SU-DHL-6 (cell line): ENCODE measurements around the gene HOXA3.

Experiments used
- H2AFZ ChIP-seq: fragments of 200-600 bp; sonication (generic); 2 replicates; pipeline ENCODE4 v1.6.1; 2014; ENCODE audit warnings: low read depth, mild to moderate bottlenecking, moderate library complexity, mixed read lengths, antibody characterized with exemption, low read length; ENCODE audit not compliant: severe bottlenecking
- H3F3A ChIP-seq: fragments of 200-600 bp; shearing (Covaris generic); 2 replicates; pipeline ENCODE4 v1.6.0; 2016; ENCODE audit warnings: antibody characterized with exemption, mild to moderate bottlenecking; ENCODE audit not compliant: insufficient read depth
- H3K27ac ChIP-seq: fragments of 200-600 bp; sonication (generic); 2 replicates; pipeline ENCODE4 v1.5.1; 2016; ENCODE audit warnings: low read depth, mild to moderate bottlenecking, low read length, moderate library complexity, mixed read lengths
- H3K27me3 ChIP-seq: fragments of 200-600 bp; sonication (generic), shearing (Covaris generic); 2 replicates; pipeline ENCODE4 v1.6.0; 2014; ENCODE audit warnings: mild to moderate bottlenecking, low read length
- H3K36me3 ChIP-seq: fragments of 200-600 bp; sonication (generic); 2 replicates; pipeline ENCODE4 v1.6.1; 2014; ENCODE audit warnings: mild to moderate bottlenecking, low read length, mixed read lengths
- H3K4me2 ChIP-seq: fragments of 300-600, 200-600 bp; shearing (Covaris generic), sonication (generic); 2 replicates; pipeline ENCODE4 v1.6.0; 2014; ENCODE audit warnings: low read length, low read depth, mild to moderate bottlenecking; ENCODE audit not compliant: poor library complexity, severe bottlenecking
- H3K4me3 ChIP-seq: fragments of 200-600 bp; sonication (generic); 2 replicates; pipeline ENCODE4 v1.5.1; 2014; ENCODE audit warnings: antibody characterized with exemption, low read length, mild to moderate bottlenecking, mixed read lengths; ENCODE audit not compliant: insufficient read depth, poor library complexity, severe bottlenecking
- H3K79me2 ChIP-seq: fragments of 200-600 bp; sonication (generic); 2 replicates; pipeline ENCODE4 v1.6.1; 2014; ENCODE audit warnings: mild to moderate bottlenecking, low read length, moderate library complexity; ENCODE audit not compliant: insufficient read depth
- H3K9ac ChIP-seq: fragments of 200-600 bp; sonication (generic); 2 replicates; pipeline ENCODE4 v1.7.0; 2014; ENCODE audit warnings: mild to moderate bottlenecking, low read length
- H3K9me2 ChIP-seq: fragments of 200-600 bp; sonication (generic); replicated peaks from 2 replicates; pipeline ENCODE4 v1.6.1; 2014; ENCODE audit warnings: low read length; ENCODE audit not compliant: insufficient read depth
- H3K9me3 ChIP-seq: fragments of 200-600 bp; sonication (generic); 2 replicates; pipeline ENCODE4 v1.6.1; 2014; ENCODE audit warnings: low read length, mixed read lengths; ENCODE audit not compliant: insufficient read depth
- H4K20me1 ChIP-seq: fragments of 200-600 bp; sonication (generic); 2 replicates; pipeline ENCODE4 v1.6.1; 2014; ENCODE audit warnings: low read depth, mild to moderate bottlenecking, antibody characterized with exemption, low read length, moderate library complexity, mixed read lengths
- CTCF ChIP-seq: fragments of 200-600 bp; sonication (generic); IDR thresholded peaks from one replicate; pipeline ENCODE4 v1.5.1; 2017; ENCODE audit warnings: antibody characterized with exemption, mild to moderate bottlenecking, low read length, moderate library complexity; ENCODE audit not compliant: insufficient read depth, poor library complexity, severe bottlenecking
- EZH2phosphoT487 ChIP-seq: fragments of 200-600 bp; sonication (generic), shearing (Covaris generic); conservative IDR thresholded peaks from 2 replicates; pipeline ENCODE4 v1.6.1; 2018; ENCODE audit warnings: mild to moderate bottlenecking, antibody characterized with exemption, low read length, moderate library complexity, mixed read lengths

HOXA3 gene

DNA sequence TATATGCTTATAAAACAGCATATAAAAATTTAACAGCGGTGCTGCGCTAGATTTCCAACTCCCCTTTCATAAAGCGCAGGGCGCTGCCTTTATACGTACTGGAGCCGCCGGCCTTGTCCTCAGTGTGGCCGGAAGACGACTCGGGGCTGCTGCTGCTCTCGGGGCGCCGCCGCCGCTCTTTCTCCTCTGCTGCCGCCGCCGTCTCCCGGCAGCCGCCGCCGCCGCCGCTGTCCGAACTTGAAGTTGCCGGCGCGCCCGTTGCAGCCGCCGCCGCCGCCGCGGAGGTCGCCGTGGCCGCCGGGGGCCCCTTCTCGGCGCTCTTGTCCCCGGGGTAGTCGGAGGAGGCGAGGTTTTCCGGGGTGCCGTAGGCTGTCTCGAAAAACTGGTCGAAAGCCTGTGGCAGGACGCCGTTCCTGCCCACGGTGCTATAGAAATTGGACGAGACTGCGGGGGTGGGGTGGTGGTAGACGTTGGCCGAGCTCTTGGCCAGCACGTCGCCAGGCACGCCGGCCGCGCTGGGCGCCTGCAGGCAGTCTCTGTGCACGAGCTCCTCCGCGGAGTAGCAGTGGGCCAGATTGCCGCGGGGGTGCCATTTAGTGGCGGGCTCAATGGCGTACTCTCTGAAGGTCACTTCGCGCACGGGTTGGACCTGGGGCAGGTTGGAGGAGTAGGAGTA, 32.1 kb upstream of the HOXA3 start:
- H3K27ac ChIP-seq: no peak overlapping the region
- H3K79me2 ChIP-seq: no peaks in the 10 kb centered on the region
- TF ChIP-seq EZH2phosphoT487: no peak
- TF ChIP-seq CTCF: no peak
- no peaks in the 10 kb centered on the region for H4K20me1 ChIP-seq
- H3K27me3 ChIP-seq: no peaks in the 10 kb centered on the region
- no peak overlapping the region for H3K4me3 ChIP-seq
- H3K36me3 ChIP-seq: no peaks in the 10 kb centered on the region
- H3K4me2 ChIP-seq: peak overlapping the region; percentile 28
- H3K9me3 ChIP-seq: no peaks in the 10 kb centered on the region
- H2AFZ ChIP-seq: no peak overlapping the region
- H3K9ac ChIP-seq: no peak overlapping the region
- no peaks in the 10 kb centered on the region for H3F3A ChIP-seq
- no peaks in the 10 kb centered on the region for H3K9me2 ChIP-seq

- Histone ChIP-seq H3F3A (no peaks in the 10 kb centered on the region), H3K9me2 (no peaks in the 10 kb centered on the region), H3K9me3 (no peaks in the 10 kb centered on the region), H2AFZ (no peak overlapping the region), H3K36me3 (no peaks in the 10 kb centered on the region), H4K20me1 (no peaks in the 10 kb centered on the region), H3K79me2 (no peaks in the 10 kb centered on the region), H3K4me2 (peak overlapping the region; percentile 28), H3K27me3 (no peaks in the 10 kb centered on the region), H3K4me3 (no peak overlapping the region), H3K27ac (no peak overlapping the region), H3K9ac (no peak overlapping the region)
- TF ChIP-seq EZH2phosphoT487: no peak
- no peak for TF ChIP-seq CTCF
Observed at GRCh38 chr7:27183682-27184336, 31.4 kb upstream of the HOXA3 start.

GRCh38 chr7:27182861-27183681, 30.7 kb upstream of the HOXA3 start:
- Histone ChIP-seq H3K4me3 (no peak overlapping the region), H4K20me1 (no peaks in the 10 kb centered on the region), H3K4me2 (no peak overlapping the region), H2AFZ (no peak overlapping the region), H3F3A (no peaks in the 10 kb centered on the region), H3K79me2 (no peaks in the 10 kb centered on the region), H3K27ac (no peak overlapping the region), H3K9me3 (no peaks in the 10 kb centered on the region), H3K9ac (no peak overlapping the region), H3K27me3 (no peaks in the 10 kb centered on the region), H3K9me2 (no peaks in the 10 kb centered on the region), H3K36me3 (no peaks in the 10 kb centered on the region)
- no peak for TF ChIP-seq CTCF
- no peak for TF ChIP-seq EZH2phosphoT487
